Measurements from ENCODE around the gene IWS1. TPM values are rescaled to one million over a fixed set of nuclear protein-coding genes. Genes with fewer than 3 reads are reported as not detected.

The IWS1 gene
- total and polyA plus RNA-seq, 4 donors = 36.0 to 53.5 (median 50.7) TPM

DNA sequence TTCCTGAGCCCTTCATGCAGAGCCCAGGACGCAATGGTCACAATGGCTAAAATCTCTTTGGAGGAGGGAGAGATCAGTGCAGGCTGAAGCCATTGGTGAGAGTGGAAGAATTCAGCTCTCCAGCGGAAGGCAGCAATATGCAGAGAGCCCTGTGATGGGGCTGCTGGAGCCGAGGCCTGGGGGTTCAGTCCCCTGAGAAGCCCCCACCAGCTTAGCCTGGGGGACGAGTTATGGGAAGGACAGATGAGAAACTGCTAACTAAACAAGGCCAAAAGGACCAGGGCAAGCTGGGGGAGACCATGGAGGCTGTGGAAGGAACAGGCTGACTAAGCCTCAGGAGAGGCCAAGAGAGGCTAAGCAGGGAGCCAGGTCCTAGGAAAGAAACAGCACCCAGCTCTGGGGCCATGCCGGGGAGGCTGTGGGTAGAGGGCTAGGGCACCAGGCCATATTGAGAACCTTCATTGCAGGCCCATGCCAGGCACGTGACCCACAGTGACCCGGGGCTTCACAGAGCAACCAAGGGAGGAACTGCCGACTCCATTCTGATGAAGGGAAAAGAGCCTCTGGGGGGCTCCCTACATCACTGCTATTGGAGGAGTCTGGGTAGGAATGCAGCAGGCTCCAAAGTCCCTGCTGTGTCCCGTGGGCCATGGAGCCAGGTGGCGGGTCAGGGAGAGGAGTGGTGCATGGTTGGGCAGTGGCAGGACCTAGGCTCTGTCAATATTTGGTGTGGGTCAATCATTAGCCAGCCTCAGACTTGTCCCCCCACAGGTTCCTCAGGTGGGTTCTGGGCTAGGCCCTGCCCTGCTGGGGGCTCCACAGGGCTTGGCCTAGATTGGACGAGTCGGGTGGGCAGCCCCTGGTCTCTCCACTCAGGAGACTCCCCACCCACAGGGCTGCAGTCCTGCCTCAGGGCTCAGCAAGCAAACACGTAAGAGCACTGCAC is 88.2 kb downstream of the IWS1 start:
- Histone ChIP-seq H3K27ac (ENCODE audit: low read depth, low read length) (no peak overlapping the region), H3K36me3 (ENCODE audit: control insufficient read depth, insufficient read depth, low read length) (no peaks in the 10 kb centered on the region), H3K4me3 (ENCODE audit: low read depth, low read length) (no peak overlapping the region), H3K27me3 (ENCODE audit: control insufficient read depth, insufficient read depth, low read length) (no peaks in the 10 kb centered on the region), H3K4me1 (ENCODE audit: control insufficient read depth, insufficient read depth, low read length) (no peaks in the 10 kb centered on the region), H3K9me3 (ENCODE audit: control insufficient read depth, insufficient read depth, low read length) (peaks cover 2% of the 10 kb centered on the region)
- WGBS (ENCODE audit: insufficient coverage) = 91% methylated on average over 12 of the region's 13 CpGs
- no peak for DNase-seq (ENCODE audit: low read depth in 4 of 6, low spot score in 6 of 6)

DNA sequence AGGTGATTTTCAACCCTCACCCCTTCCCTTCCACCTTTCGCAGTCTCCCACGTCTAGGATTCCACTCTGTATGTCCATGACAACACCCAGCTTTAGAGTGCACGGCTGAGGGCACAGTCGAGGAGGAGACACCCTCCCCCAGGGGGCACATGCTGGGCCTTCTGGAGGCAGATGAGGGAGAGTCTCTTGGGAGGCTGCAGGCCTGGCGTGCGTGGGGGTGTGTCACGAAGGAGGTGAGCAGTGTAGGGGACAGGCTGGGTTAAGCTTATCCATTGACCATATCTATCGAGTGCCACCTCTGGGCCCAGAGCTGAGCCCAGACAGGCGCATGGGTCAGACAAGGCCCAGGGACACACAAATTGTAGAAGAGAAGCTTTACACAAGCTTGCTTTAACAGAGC is 89.2 kb downstream of the IWS1 start:
- DNase-seq (ENCODE audit: low read depth in 4 of 6, low spot score in 6 of 6) = no peak
- Histone ChIP-seq H3K9me3 (ENCODE audit: control insufficient read depth, insufficient read depth, low read length) (peaks cover 2% of the 10 kb centered on the region), H3K4me1 (ENCODE audit: control insufficient read depth, insufficient read depth, low read length) (no peaks in the 10 kb centered on the region), H3K36me3 (ENCODE audit: control insufficient read depth, insufficient read depth, low read length) (no peaks in the 10 kb centered on the region), H3K27me3 (ENCODE audit: control insufficient read depth, insufficient read depth, low read length) (no peaks in the 10 kb centered on the region), H3K4me3 (ENCODE audit: low read depth, low read length) (no peak overlapping the region), H3K27ac (ENCODE audit: low read depth, low read length) (no peak overlapping the region)
- 87% methylated on average over 8 of the region's 9 CpGs for WGBS (ENCODE audit: insufficient coverage)

DNA sequence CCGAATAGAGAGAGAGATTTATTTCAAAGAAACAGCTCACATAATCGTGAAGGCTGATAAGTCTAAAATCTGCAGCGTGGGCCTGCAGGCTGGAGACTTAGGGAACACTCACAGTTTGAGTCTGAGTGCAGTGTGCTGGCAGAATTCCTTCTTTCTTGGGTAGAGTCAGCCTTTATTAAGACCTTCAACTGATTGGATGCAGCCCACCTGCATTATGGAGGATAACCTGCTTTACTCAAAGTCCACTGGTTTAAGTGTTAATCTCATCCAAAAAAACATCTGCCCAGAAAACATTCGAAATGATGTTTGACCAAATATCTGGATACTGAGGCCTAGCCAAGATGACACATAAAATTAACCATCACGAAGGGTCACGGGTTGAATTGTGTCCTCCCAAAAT is 91.8 kb downstream of the IWS1 start:
- Histone ChIP-seq H3K27me3 (ENCODE audit: control insufficient read depth, insufficient read depth, low read length) (no peaks in the 10 kb centered on the region), H3K4me3 (ENCODE audit: low read depth, low read length) (no peak overlapping the region), H3K4me1 (ENCODE audit: control insufficient read depth, insufficient read depth, low read length) (no peaks in the 10 kb centered on the region), H3K9me3 (ENCODE audit: control insufficient read depth, insufficient read depth, low read length) (no peaks in the 10 kb centered on the region), H3K27ac (ENCODE audit: low read depth, low read length) (no peak overlapping the region), H3K36me3 (ENCODE audit: control insufficient read depth, insufficient read depth, low read length) (no peaks in the 10 kb centered on the region)
- DNase-seq (ENCODE audit: low read depth in 4 of 6, low spot score in 6 of 6) = no peak
- WGBS (ENCODE audit: insufficient coverage) = 89% methylated on average over 3 of the region's 6 CpGs

DNA sequence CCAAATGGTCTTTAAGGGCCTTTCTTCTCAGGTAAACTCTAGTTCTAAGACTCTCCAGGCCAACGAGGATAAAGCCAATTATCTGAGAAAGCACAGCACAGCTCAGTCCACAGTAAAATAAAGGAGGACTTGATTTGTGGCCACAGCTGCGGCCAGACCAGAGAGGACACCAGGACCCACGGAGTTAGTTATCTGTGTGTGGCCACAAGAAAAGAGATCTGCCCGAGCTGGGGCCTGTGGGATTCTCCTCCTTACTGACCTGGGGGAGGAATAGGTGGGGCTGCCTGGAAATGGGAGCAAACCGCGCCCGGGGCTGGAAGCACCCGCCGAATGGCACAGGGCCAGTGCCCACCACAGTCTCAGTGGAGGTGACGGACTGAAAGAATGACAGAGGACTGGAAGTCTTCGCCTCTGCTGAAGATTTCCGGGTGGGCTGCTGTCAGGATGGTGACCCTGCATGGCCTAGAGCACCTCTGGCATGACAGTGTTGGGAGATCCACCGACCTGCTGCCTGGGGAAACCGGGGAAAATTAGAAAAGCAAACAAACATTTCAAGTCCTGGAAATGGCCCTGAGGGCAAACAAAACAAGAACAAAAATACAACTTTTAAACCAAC is 94.8 kb downstream of the IWS1 start:
- Histone ChIP-seq H3K27me3 (ENCODE audit: control insufficient read depth, insufficient read depth, low read length) (no peaks in the 10 kb centered on the region), H3K4me3 (ENCODE audit: low read depth, low read length) (no peak overlapping the region), H3K9me3 (ENCODE audit: control insufficient read depth, insufficient read depth, low read length) (no peaks in the 10 kb centered on the region), H3K27ac (ENCODE audit: low read depth, low read length) (no peak overlapping the region), H3K4me1 (ENCODE audit: control insufficient read depth, insufficient read depth, low read length) (no peaks in the 10 kb centered on the region), H3K36me3 (ENCODE audit: control insufficient read depth, insufficient read depth, low read length) (peaks cover 8% of the 10 kb centered on the region)
- DNase-seq (ENCODE audit: low read depth in 4 of 6, low spot score in 6 of 6) = no peak
- WGBS (ENCODE audit: insufficient coverage) = 74% methylated on average over 12 of the region's 14 CpGs

Small RNA genes within 50 kb of the gene (small RNA-seq; reads per million reads assigned to genes)
- gene RNU4-48P (ENCODE audit: low replicate concordance) = not detected

Other genes starting within 250 kb of the IWS1 start
- 10 to 100 TPM; 34.6 to 42.9 TPM for gene ERCC3, start 232.3 kb downstream of the IWS1 start, total RNA-seq
- gene ERCC3, start 232.3 kb downstream of the IWS1 start, polyA plus RNA-seq (ENCODE audit: insufficient read length in 2 of 2) = 10 to 100 TPM; 61.2 to 63.7 TPM
- gene MAP3K2, start 138.5 kb downstream of the IWS1 start, total RNA-seq = 10 to 100 TPM; 45.0 to 51.0 TPM
- 10 to 100 TPM; 17.7 to 24.9 TPM for gene MAP3K2, start 138.5 kb downstream of the IWS1 start, polyA plus RNA-seq (ENCODE audit: insufficient read length in 2 of 2)
- 1 to 10 TPM in 1 of 2 donors, under 1 TPM in 1; 0.99 to 2.5 TPM for gene PROC, start 108.1 kb downstream of the IWS1 start, total RNA-seq
- gene PROC, start 108.1 kb downstream of the IWS1 start, polyA plus RNA-seq (ENCODE audit: insufficient read length in 2 of 2) = 1 to 10 TPM; 4.8 to 7.0 TPM
- 1 to 10 TPM; 1.8 to 4.3 TPM for gene MYO7B, start 9.2 kb upstream of the IWS1 start, total RNA-seq
- 10 to 100 TPM; 10.6 to 20.0 TPM for gene MYO7B, start 9.2 kb upstream of the IWS1 start, polyA plus RNA-seq (ENCODE audit: insufficient read length in 2 of 2)
- gene GPR17, start 119.7 kb upstream of the IWS1 start, total RNA-seq = 10 to 100 TPM; 36.6 to 43.7 TPM
- gene GPR17, start 119.7 kb upstream of the IWS1 start, polyA plus RNA-seq (ENCODE audit: insufficient read length in 2 of 2) = 100 to 1,000 TPM; 253 to 376 TPM
- 10 to 100 TPM in 1 of 2 donors, 1 to 10 TPM in 1; 6.0 to 11.2 TPM for gene LIMS2, start 149.0 kb upstream of the IWS1 start, total RNA-seq
- gene LIMS2, start 149.0 kb upstream of the IWS1 start, polyA plus RNA-seq (ENCODE audit: insufficient read length in 2 of 2) = 100 to 1,000 TPM; 135 to 177 TPM
- 1 to 10 TPM; 6.5 to 9.8 TPM for gene SFT2D3, start 175.0 kb upstream of the IWS1 start, total RNA-seq
- gene SFT2D3, start 175.0 kb upstream of the IWS1 start, polyA plus RNA-seq (ENCODE audit: insufficient read length in 2 of 2) = not detected